C4-2B (cell line): ENCODE results near the gene SOX6.

Experiments
- CTCF ChIP-seq: fragments of 450-650 bp; conservative IDR thresholded peaks from 2 replicates; pipeline ENCODE4 v1.5.1; 2017; ENCODE audit warnings: mild to moderate bottlenecking
- ZFX ChIP-seq: fragments of 450-650 bp; IDR thresholded peaks from 2 replicates; pipeline ENCODE4 v1.6.1; 2017

GRCh38 chr11:16151138-16151537, 205.2 kb downstream of the SOX6 start:
- TF ChIP-seq CTCF: no peak
- TF ChIP-seq ZFX: no peak
